ENCODE data around the gene TEAD3.
"Not testable (repeated sequence)": the region's sequence is repeated elsewhere in the genome, so short reads cannot be mapped to it uniquely, and the experiment has no call there.

GRCh38 chr6:35432702-35433101 is 64.2 kb downstream of the TEAD3 start:
- TF ChIP-seq CTCF (IDR thresholded peaks at IDR 0.05; ENCODE audit: low read length); EZH2 (optimal IDR thresholded peaks at IDR 0.05; ENCODE audit: low read depth, low read length); EZH2phosphoT487 (IDR thresholded peaks at IDR 0.05; ENCODE audit: low read length): not testable (repeated sequence)

Measured in MM.1S (cell line).